Measurements from ENCODE around the gene TRAIP. TPM values are rescaled to one million over a fixed set of nuclear protein-coding genes. Genes with fewer than 3 reads are reported as not detected.

TRAIP gene
- total RNA-seq, 6 experiments from 2014 or later, result 3.4 to 7.5 (median 6.3) TPM

GRCh38 chr3:49812916-49813496, 43.4 kb downstream of the TRAIP start:
- no peak for TF ChIP-seq CTCF (IDR thresholded peaks at IDR 0.05)
- DNase-seq, result no peak
- Mint-ChIP-seq H3K27ac (peak overlapping the region; percentile 88), H3K4me1 (ENCODE audit: low read depth) (peaks cover 24% of the 10 kb centered on the region), H3K27me3 (ENCODE audit: insufficient read depth) (no peaks in the 10 kb centered on the region; the same call in none of the 2 replicates), H3K9me3 (no peaks in the 10 kb centered on the region), H3K4me3 (peak overlapping the region; percentile 92), H3K36me3 (ENCODE audit: low read depth) (no peaks in the 10 kb centered on the region; the same call in 1 of the 2 replicates)

- H3K36me3 Mint-ChIP-seq (ENCODE audit: low read depth), result no peaks in the 10 kb centered on the region; the same call in 1 of the 2 replicates
- H3K9me3 Mint-ChIP-seq, result no peaks in the 10 kb centered on the region
- no peak overlapping the region for H3K27ac Mint-ChIP-seq
- TF ChIP-seq CTCF (IDR thresholded peaks at IDR 0.05), result no peak
- H3K4me1 Mint-ChIP-seq (ENCODE audit: low read depth), result peaks cover 24% of the 10 kb centered on the region
- no peaks in the 10 kb centered on the region; the same call in none of the 2 replicates for H3K27me3 Mint-ChIP-seq (ENCODE audit: insufficient read depth)
- no peak overlapping the region for H3K4me3 Mint-ChIP-seq
- DNase-seq, result no peak
These were observed 48.8 kb downstream of the TRAIP start for GRCh38 chr3:49807431-49808114.

- no peak for TF ChIP-seq CTCF (IDR thresholded peaks at IDR 0.05)
- Mint-ChIP-seq H3K9me3 (no peaks in the 10 kb centered on the region), H3K27me3 (ENCODE audit: insufficient read depth) (no peaks in the 10 kb centered on the region; the same call in none of the 2 replicates), H3K4me1 (ENCODE audit: low read depth) (peaks cover 27% of the 10 kb centered on the region), H3K36me3 (ENCODE audit: low read depth) (no peaks in the 10 kb centered on the region), H3K4me3 (no peak overlapping the region), H3K27ac (no peak overlapping the region)
- no peak for DNase-seq
These were observed 49.5 kb downstream of the TRAIP start for GRCh38 chr3:49806850-49807249.

- Mint-ChIP-seq H3K36me3 (ENCODE audit: low read depth) (no peaks in the 10 kb centered on the region), H3K9me3 (no peaks in the 10 kb centered on the region), H3K4me1 (ENCODE audit: low read depth) (peaks cover 27% of the 10 kb centered on the region), H3K27ac (no peak overlapping the region), H3K4me3 (no peak overlapping the region), H3K27me3 (ENCODE audit: insufficient read depth) (no peaks in the 10 kb centered on the region; the same call in none of the 2 replicates)
- TF ChIP-seq CTCF (IDR thresholded peaks at IDR 0.05), result no peak
- no peak for DNase-seq
These were observed 50.3 kb downstream of the TRAIP start for GRCh38 chr3:49805897-49806701.

- H3K4me3 Mint-ChIP-seq, result no peak overlapping the region
- H3K4me1 Mint-ChIP-seq (ENCODE audit: low read depth), result peaks cover 27% of the 10 kb centered on the region
- H3K36me3 Mint-ChIP-seq (ENCODE audit: low read depth), result no peaks in the 10 kb centered on the region
- H3K9me3 Mint-ChIP-seq, result no peaks in the 10 kb centered on the region
- H3K27me3 Mint-ChIP-seq (ENCODE audit: insufficient read depth), result no peaks in the 10 kb centered on the region; the same call in none of the 2 replicates
- DNase-seq, result no peak
- H3K27ac Mint-ChIP-seq, result no peak overlapping the region; the same call in 1 of the 2 replicates
- TF ChIP-seq CTCF (IDR thresholded peaks at IDR 0.05), result no peak
These were observed 51.0 kb downstream of the TRAIP start for GRCh38 chr3:49805367-49805782.
